HepG2 (cell line): ENCODE measurements around the gene LIPE. TPM values are rescaled to one million over a fixed set of nuclear protein-coding genes. Genes with fewer than 3 reads are reported as not detected.

Experiments used
- JARID2 ChIP-seq: sonication (generic); formaldehyde crosslinking; IDR thresholded peaks from 2 replicates; pipeline ENCODE4 v1.8.1; 2023; ENCODE audit warnings: missing genetic modification reagents, inconsistent platforms; ENCODE audit not compliant: insufficient replicate concordance
- KAT2B ChIP-seq: fragments of 150-350 bp; IDR thresholded peaks from 2 replicates; pipeline ENCODE4 v1.6.1; 2014; ENCODE audit warnings: low read depth, low read length, borderline replicate concordance
- PPARG ChIP-seq: conservative IDR thresholded peaks from 2 replicates; pipeline ENCODE4 v1.6.1; 2016; ENCODE audit warnings: missing biosample characterization, missing genetic modification reagents
- SATB2 ChIP-seq: sonication (generic); formaldehyde crosslinking; IDR thresholded peaks from 2 replicates; pipeline ENCODE4 v1.5.0; 2020; ENCODE audit warnings: missing genetic modification reagents
- ZBTB7B ChIP-seq: sonication (generic); formaldehyde crosslinking; IDR thresholded peaks from 2 replicates; pipeline ENCODE4 v1.4.0; 2020; ENCODE audit warnings: missing genetic modification reagents
- ZNF225 ChIP-seq: sonication (generic); formaldehyde crosslinking; IDR thresholded peaks from 2 replicates; pipeline ENCODE4 v1.4.0; 2020; ENCODE audit warnings: mild to moderate bottlenecking, missing genetic modification reagents
- ZNF569 ChIP-seq: sonication (generic); formaldehyde crosslinking; IDR thresholded peaks from 2 replicates; pipeline ENCODE4 v1.5.0; 2020; ENCODE audit warnings: mild to moderate bottlenecking, missing genetic modification reagents, moderate library complexity, borderline replicate concordance
- ZNF644 ChIP-seq: IDR thresholded peaks from 2 replicates; pipeline ENCODE4 v1.6.1; 2016; ENCODE audit warnings: low read depth
- ZNF839 ChIP-seq: sonication (generic); formaldehyde crosslinking; IDR thresholded peaks from 2 replicates; pipeline ENCODE4 v1.4.0; 2020; ENCODE audit warnings: missing genetic modification reagents, mild to moderate bottlenecking, borderline replicate concordance
- polyA plus RNA-seq, 8 experiments: library from polyadenylated mRNA; depleted of rRNA in 3 of 8; stranded (reverse) in 7 of 8; unstranded in 1 of 8; fragments of >200 nt; fragmentation: Illumina TruSeq in 4 of 8; extraction: Trizol in 4 of 8; gene quantifications; 2 replicates each; pipeline versions ENCODE4 v1.2.1 to v1.2.3, GENCODE V29; 2011 to 2016; ENCODE audit warnings: low read depth in 4 of 8, missing spikeins in 1 of 8, mixed read lengths in 1 of 8; ENCODE audit not compliant: insufficient read depth in 1 of 8
- total RNA-seq, 5 experiments: library from RNA; depleted of rRNA; stranded (reverse); fragments of >200 nt; fragmentation: Illumina TruSeq; extraction: Trizol; gene quantifications; 2 replicates each; pipeline ENCODE4 v1.2.3, GENCODE V29; 2016; ENCODE audit warnings: low read depth in 1 of 5
- TF ChIP-seq, protein P1 (sequence below): sonication (generic); formaldehyde crosslinking; IDR thresholded peaks from 2 replicates; pipeline ENCODE4 v1.4.0; 2020; ENCODE audit warnings: missing genetic modification reagents, mild to moderate bottlenecking, borderline replicate concordance
- TF ChIP-seq, protein P2 (sequence below): sonication (generic); formaldehyde crosslinking; IDR thresholded peaks from 2 replicates; pipeline ENCODE4 v1.4.0; 2020; ENCODE audit warnings: missing genetic modification reagents
- TF ChIP-seq, protein P3 (sequence below): sonication (generic); formaldehyde crosslinking; IDR thresholded peaks from 2 replicates; pipeline ENCODE4 v1.5.0; 2020; ENCODE audit warnings: mild to moderate bottlenecking, missing genetic modification reagents, borderline replicate concordance
- TF ChIP-seq, protein P4 (sequence below): sonication (generic); formaldehyde crosslinking; conservative IDR thresholded peaks from 2 replicates; pipeline ENCODE4 v1.4.0; 2020; ENCODE audit warnings: mild to moderate bottlenecking, missing genetic modification reagents, moderate library complexity
- TF ChIP-seq, protein P5 (sequence below): sonication (generic); formaldehyde crosslinking; IDR thresholded peaks from 2 replicates; pipeline ENCODE4 v1.4.0; 2020; ENCODE audit warnings: missing genetic modification reagents

Gene LIPE
- total and polyA plus RNA-seq, 2 of the 13 experiments (the other 11 are each of a cell fraction or from before 2014, with no cell fraction given), result not detected

DNA sequence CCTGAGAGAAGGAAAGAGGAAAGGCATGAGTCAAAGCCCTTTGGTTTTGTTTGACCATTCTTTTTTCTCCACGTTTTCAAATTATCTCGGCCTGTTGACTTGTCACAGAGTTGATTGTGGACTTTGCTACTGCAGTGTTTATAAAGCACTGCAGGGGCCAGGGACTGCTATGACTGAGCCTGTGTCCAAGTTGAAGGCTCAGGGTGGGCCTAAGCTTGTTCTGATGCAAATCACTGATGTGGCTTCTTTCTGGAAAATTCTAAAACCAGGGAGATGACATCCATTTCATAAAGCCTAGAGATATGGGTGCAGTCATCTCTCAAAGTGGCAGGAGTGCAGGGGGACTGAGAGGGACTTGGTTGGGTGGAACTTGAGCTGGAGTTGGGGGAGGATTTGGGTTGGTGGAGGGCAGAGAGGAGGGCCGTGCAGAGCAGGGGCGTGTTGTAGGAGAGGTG is 16.8 kb upstream of the LIPE start (continued):
- TF ChIP-seq, protein P1, sequence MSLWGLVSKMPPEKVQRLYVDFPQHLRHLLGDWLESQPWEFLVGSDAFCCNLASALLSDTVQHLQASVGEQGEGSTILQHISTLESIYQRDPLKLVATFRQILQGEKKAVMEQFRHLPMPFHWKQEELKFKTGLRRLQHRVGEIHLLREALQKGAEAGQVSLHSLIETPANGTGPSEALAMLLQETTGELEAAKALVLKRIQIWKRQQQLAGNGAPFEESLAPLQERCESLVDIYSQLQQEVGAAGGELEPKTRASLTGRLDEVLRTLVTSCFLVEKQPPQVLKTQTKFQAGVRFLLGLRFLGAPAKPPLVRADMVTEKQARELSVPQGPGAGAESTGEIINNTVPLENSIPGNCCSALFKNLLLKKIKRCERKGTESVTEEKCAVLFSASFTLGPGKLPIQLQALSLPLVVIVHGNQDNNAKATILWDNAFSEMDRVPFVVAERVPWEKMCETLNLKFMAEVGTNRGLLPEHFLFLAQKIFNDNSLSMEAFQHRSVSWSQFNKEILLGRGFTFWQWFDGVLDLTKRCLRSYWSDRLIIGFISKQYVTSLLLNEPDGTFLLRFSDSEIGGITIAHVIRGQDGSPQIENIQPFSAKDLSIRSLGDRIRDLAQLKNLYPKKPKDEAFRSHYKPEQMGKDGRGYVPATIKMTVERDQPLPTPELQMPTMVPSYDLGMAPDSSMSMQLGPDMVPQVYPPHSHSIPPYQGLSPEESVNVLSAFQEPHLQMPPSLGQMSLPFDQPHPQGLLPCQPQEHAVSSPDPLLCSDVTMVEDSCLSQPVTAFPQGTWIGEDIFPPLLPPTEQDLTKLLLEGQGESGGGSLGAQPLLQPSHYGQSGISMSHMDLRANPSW (CRISPR knock-in tag), result peak; percentile 55; the same call in 1 of the 2 replicates
- no peak for TF ChIP-seq ZNF225 (CRISPR knock-in tag)
- TF ChIP-seq, protein P2, sequence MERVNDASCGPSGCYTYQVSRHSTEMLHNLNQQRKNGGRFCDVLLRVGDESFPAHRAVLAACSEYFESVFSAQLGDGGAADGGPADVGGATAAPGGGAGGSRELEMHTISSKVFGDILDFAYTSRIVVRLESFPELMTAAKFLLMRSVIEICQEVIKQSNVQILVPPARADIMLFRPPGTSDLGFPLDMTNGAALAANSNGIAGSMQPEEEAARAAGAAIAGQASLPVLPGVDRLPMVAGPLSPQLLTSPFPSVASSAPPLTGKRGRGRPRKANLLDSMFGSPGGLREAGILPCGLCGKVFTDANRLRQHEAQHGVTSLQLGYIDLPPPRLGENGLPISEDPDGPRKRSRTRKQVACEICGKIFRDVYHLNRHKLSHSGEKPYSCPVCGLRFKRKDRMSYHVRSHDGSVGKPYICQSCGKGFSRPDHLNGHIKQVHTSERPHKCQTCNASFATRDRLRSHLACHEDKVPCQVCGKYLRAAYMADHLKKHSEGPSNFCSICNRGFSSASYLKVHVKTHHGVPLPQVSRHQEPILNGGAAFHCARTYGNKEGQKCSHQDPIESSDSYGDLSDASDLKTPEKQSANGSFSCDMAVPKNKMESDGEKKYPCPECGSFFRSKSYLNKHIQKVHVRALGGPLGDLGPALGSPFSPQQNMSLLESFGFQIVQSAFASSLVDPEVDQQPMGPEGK, result peak; percentile 51
- TF ChIP-seq, protein P3, sequence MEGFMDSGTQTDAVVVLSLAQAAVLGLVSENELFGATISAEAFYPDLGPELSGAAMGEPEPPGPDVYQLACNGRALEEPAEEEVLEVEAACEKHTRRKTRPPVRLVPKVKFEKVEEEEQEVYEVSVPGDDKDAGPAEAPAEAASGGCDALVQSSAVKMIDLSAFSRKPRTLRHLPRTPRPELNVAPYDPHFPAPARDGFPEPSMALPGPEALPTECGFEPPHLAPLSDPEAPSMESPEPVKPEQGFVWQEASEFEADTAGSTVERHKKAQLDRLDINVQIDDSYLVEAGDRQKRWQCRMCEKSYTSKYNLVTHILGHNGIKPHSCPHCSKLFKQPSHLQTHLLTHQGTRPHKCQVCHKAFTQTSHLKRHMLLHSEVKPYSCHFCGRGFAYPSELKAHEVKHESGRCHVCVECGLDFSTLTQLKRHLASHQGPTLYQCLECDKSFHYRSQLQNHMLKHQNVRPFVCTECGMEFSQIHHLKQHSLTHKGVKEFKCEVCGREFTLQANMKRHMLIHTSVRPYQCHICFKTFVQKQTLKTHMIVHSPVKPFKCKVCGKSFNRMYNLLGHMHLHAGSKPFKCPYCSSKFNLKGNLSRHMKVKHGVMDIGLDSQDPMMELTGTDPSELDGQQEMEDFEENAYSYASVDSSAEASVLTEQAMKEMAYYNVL (CRISPR knock-in tag), result peak; percentile 83; the same call in 1 of the 2 replicates
- TF ChIP-seq KAT2B, result no peak
- TF ChIP-seq SATB2 (CRISPR knock-in tag), result no peak
- TF ChIP-seq, protein P4, sequence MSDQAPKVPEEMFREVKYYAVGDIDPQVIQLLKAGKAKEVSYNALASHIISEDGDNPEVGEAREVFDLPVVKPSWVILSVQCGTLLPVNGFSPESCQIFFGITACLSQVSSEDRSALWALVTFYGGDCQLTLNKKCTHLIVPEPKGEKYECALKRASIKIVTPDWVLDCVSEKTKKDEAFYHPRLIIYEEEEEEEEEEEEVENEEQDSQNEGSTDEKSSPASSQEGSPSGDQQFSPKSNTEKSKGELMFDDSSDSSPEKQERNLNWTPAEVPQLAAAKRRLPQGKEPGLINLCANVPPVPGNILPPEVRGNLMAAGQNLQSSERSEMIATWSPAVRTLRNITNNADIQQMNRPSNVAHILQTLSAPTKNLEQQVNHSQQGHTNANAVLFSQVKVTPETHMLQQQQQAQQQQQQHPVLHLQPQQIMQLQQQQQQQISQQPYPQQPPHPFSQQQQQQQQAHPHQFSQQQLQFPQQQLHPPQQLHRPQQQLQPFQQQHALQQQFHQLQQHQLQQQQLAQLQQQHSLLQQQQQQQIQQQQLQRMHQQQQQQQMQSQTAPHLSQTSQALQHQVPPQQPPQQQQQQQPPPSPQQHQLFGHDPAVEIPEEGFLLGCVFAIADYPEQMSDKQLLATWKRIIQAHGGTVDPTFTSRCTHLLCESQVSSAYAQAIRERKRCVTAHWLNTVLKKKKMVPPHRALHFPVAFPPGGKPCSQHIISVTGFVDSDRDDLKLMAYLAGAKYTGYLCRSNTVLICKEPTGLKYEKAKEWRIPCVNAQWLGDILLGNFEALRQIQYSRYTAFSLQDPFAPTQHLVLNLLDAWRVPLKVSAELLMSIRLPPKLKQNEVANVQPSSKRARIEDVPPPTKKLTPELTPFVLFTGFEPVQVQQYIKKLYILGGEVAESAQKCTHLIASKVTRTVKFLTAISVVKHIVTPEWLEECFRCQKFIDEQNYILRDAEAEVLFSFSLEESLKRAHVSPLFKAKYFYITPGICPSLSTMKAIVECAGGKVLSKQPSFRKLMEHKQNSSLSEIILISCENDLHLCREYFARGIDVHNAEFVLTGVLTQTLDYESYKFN (CRISPR knock-in tag), result peak; percentile 98
- peak; percentile 63; the same call in 1 of the 2 replicates for TF ChIP-seq ZNF644 (CRISPR knock-in tag)
- no peak for TF ChIP-seq JARID2
- TF ChIP-seq, protein P5, sequence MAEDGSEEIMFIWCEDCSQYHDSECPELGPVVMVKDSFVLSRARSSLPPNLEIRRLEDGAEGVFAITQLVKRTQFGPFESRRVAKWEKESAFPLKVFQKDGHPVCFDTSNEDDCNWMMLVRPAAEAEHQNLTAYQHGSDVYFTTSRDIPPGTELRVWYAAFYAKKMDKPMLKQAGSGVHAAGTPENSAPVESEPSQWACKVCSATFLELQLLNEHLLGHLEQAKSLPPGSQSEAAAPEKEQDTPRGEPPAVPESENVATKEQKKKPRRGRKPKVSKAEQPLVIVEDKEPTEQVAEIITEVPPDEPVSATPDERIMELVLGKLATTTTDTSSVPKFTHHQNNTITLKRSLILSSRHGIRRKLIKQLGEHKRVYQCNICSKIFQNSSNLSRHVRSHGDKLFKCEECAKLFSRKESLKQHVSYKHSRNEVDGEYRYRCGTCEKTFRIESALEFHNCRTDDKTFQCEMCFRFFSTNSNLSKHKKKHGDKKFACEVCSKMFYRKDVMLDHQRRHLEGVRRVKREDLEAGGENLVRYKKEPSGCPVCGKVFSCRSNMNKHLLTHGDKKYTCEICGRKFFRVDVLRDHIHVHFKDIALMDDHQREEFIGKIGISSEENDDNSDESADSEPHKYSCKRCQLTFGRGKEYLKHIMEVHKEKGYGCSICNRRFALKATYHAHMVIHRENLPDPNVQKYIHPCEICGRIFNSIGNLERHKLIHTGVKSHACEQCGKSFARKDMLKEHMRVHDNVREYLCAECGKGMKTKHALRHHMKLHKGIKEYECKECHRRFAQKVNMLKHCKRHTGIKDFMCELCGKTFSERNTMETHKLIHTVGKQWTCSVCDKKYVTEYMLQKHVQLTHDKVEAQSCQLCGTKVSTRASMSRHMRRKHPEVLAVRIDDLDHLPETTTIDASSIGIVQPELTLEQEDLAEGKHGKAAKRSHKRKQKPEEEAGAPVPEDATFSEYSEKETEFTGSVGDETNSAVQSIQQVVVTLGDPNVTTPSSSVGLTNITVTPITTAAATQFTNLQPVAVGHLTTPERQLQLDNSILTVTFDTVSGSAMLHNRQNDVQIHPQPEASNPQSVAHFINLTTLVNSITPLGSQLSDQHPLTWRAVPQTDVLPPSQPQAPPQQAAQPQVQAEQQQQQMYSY (CRISPR knock-in tag), result peak; percentile 93
- TF ChIP-seq PPARG (CRISPR knock-in tag), result peak; percentile 77
- TF ChIP-seq ZNF839 (CRISPR knock-in tag), result no peak
- TF ChIP-seq ZNF569, result no peak
- peak; percentile 88 for TF ChIP-seq ZBTB7B (CRISPR knock-in tag)
